Measurements from ENCODE around the gene GRIK4. TPM values are rescaled to one million over a fixed set of nuclear protein-coding genes. Genes with fewer than 3 reads are reported as not detected.

GRIK4 gene
- total and polyA plus RNA-seq, 4 donors, result 0.41 to 4.9 (median 1.7) TPM

DNA sequence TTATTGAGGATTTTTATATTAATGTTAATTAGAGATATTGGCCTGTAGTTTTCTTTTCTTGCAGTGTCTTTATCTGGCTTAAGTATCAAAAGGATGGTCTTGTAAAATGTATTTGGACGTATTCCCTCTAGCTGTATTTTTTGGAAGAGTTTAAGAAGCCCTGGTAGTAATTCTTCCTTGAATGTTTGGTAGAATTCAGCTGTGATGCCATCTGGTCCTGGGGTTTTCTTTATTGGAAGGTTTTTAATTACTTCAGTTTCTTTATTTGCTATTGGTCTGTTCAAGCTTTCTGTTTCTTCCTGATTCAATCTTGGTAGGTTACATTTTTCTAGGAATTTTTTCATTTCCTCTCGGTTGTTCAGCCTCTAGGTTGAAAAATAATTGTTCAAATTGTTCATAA lies 257.4 kb downstream of the GRIK4 start:
- H3K27ac ChIP-seq (ENCODE audit: low read depth in 1 of 2, low read length in 1 of 2), result no peak overlapping the region
- H3K4me3 ChIP-seq, result no peak overlapping the region
- H3K9ac ChIP-seq (ENCODE audit: insufficient read depth in 1 of 2, low read length in 2 of 2), result no peak overlapping the region
- peaks cover 0 to 5% (median 0%) of the 10 kb centered on the region in 3 donors for H3K27me3 ChIP-seq (ENCODE audit: control insufficient read depth in 3 of 3, insufficient read depth in 3 of 3, low read length in 2 of 3)
- ATAC-seq (ENCODE audit: insufficient read depth, low FRiP score) (no peak), DNase-seq (no peak)
- H3K9me3 ChIP-seq (ENCODE audit: control insufficient read depth in 4 of 4, insufficient read depth in 3 of 4, low read length in 3 of 4), result peaks cover 0 to 5% (median 3%) of the 10 kb centered on the region in 4 donors
- TF ChIP-seq, protein P1, sequence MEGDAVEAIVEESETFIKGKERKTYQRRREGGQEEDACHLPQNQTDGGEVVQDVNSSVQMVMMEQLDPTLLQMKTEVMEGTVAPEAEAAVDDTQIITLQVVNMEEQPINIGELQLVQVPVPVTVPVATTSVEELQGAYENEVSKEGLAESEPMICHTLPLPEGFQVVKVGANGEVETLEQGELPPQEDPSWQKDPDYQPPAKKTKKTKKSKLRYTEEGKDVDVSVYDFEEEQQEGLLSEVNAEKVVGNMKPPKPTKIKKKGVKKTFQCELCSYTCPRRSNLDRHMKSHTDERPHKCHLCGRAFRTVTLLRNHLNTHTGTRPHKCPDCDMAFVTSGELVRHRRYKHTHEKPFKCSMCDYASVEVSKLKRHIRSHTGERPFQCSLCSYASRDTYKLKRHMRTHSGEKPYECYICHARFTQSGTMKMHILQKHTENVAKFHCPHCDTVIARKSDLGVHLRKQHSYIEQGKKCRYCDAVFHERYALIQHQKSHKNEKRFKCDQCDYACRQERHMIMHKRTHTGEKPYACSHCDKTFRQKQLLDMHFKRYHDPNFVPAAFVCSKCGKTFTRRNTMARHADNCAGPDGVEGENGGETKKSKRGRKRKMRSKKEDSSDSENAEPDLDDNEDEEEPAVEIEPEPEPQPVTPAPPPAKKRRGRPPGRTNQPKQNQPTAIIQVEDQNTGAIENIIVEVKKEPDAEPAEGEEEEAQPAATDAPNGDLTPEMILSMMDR (IDR thresholded peaks at IDR 0.05; ENCODE audit: control extremely low read depth, extremely low read depth), result no peak
- 77 to 86% methylated on average over 2 of the region's 2 CpGs for WGBS, 2 donors
- no peaks in the 10 kb centered on the region for H3K36me3 ChIP-seq (ENCODE audit: control insufficient read depth in 4 of 4, insufficient read depth in 4 of 4, low read length in 4 of 4)
- no peaks in the 10 kb centered on the region for H3K4me1 ChIP-seq (ENCODE audit: control insufficient read depth in 5 of 5, insufficient read depth in 5 of 5, low read length in 5 of 5)

DNA sequence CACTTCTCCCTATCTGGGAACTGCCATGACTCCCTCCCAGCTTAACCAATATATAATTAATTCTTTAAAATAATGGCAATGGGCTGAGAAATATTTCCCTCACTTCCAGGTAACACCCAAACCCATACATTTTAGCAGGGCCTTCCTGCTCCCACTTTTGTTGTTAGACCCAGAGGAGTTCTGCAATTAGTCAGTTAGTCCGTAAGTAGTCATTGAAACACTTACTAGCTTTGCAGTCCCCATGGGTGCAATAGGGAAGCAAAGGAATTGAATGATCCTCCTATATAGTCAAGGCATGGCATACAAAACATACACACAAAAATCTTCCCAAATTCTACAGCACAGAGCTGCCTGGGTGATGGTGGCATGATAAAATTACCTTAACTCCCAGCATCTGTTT lies 258.4 kb downstream of the GRIK4 start:
- Histone ChIP-seq H3K9ac (ENCODE audit: insufficient read depth in 1 of 2, low read length in 2 of 2) (no peak overlapping the region), H3K27ac (ENCODE audit: low read depth in 1 of 2, low read length in 1 of 2) (no peak overlapping the region), H3K9me3 (ENCODE audit: control insufficient read depth in 4 of 4, insufficient read depth in 3 of 4, low read length in 3 of 4) (peaks cover 0 to 5% (median 3%) of the 10 kb centered on the region in 4 donors), H3K4me1 (ENCODE audit: control insufficient read depth in 5 of 5, insufficient read depth in 5 of 5, low read length in 5 of 5) (no peaks in the 10 kb centered on the region), H3K36me3 (ENCODE audit: control insufficient read depth in 4 of 4, insufficient read depth in 4 of 4, low read length in 4 of 4) (no peaks in the 10 kb centered on the region), H3K4me3 (no peak overlapping the region), H3K27me3 (ENCODE audit: control insufficient read depth in 3 of 3, insufficient read depth in 3 of 3, low read length in 2 of 3) (peaks cover 0 to 5% (median 0%) of the 10 kb centered on the region in 3 donors)
- TF ChIP-seq, protein P1 (IDR thresholded peaks at IDR 0.05; ENCODE audit: control extremely low read depth, extremely low read depth), result no peak
- ATAC-seq (ENCODE audit: insufficient read depth, low FRiP score), result no peak
- no peak for DNase-seq
- WGBS, 2 donors, result 93 to 97% methylated on average over 1 of the region's 1 CpG

DNA sequence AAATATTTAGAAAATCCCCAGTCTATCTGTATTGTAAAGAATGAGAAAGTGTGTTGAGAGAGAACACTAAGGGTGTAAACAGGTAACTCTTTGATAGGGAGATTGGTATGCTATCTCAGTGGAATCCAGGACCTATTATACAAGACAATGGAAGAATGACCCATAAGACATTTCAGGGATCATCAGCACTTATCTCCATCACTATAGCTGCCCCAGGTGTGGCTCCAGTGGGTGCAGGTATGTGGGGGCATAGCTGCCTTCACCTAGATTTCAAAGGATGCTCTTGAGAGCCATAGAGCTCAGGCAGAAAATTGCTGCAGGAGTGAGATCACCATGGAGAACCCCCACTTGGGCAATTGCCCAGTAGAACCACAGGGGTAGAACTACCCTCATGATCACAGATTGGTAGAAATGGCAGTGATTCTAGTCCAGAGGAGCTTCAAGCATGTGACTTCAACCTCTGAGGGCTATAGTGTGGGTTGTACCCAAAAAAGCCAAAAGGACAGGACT lies 260.1 kb downstream of the GRIK4 start:
- no peak overlapping the region for H3K27ac ChIP-seq (ENCODE audit: low read depth in 1 of 2, low read length in 1 of 2)
- H3K4me3 ChIP-seq, result no peak overlapping the region
- no peaks in the 10 kb centered on the region for H3K4me1 ChIP-seq (ENCODE audit: control insufficient read depth in 5 of 5, insufficient read depth in 5 of 5, low read length in 5 of 5)
- H3K27me3 ChIP-seq (ENCODE audit: control insufficient read depth in 3 of 3, insufficient read depth in 3 of 3, low read length in 2 of 3), result no peaks in the 10 kb centered on the region
- peaks cover 0 to 5% (median 1%) of the 10 kb centered on the region in 4 donors for H3K9me3 ChIP-seq (ENCODE audit: control insufficient read depth in 4 of 4, insufficient read depth in 3 of 4, low read length in 3 of 4)
- TF ChIP-seq, protein P1 (IDR thresholded peaks at IDR 0.05; ENCODE audit: control extremely low read depth, extremely low read depth), result no peak
- no peak for ATAC-seq (ENCODE audit: insufficient read depth, low FRiP score)
- no peak overlapping the region for H3K9ac ChIP-seq (ENCODE audit: insufficient read depth in 1 of 2, low read length in 2 of 2)
- no peak for DNase-seq
- no peaks in the 10 kb centered on the region for H3K36me3 ChIP-seq (ENCODE audit: control insufficient read depth in 4 of 4, insufficient read depth in 4 of 4, low read length in 4 of 4)

DNA sequence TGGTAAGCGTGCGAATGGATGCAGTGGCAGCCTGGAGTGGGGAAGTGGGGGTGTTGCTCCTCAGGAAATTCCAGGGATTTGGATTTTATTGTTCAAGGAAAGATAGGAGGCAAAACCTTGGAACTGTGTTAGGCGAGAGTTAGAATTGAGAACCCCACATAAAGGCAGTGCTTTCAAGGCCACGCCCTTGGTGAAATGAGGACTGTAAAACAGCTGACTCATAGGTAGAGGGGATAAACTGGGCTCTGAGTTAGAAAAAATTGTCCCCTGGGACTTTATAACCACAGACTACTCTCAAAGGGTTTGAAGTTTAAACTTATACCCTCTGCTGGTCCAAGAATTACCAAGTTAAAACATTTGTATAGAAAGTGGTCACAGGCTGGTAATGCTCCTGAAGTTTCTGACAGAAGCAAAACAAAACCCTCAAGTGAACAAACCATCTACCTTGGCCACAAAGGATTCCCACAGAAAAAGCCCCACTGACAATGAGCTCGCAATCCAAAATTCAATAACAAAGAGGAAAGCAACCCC lies 262.0 kb downstream of the GRIK4 start:
- no peak for DNase-seq
- no peak overlapping the region for H3K4me3 ChIP-seq
- no peaks in the 10 kb centered on the region for H3K4me1 ChIP-seq (ENCODE audit: control insufficient read depth in 5 of 5, insufficient read depth in 5 of 5, low read length in 5 of 5)
- H3K27me3 ChIP-seq (ENCODE audit: control insufficient read depth in 3 of 3, insufficient read depth in 3 of 3, low read length in 2 of 3), result no peaks in the 10 kb centered on the region
- H3K9me3 ChIP-seq (ENCODE audit: control insufficient read depth in 4 of 4, insufficient read depth in 3 of 4, low read length in 3 of 4), result peaks cover 0 to 3% (median 0%) of the 10 kb centered on the region in 4 donors
- H3K27ac ChIP-seq (ENCODE audit: low read depth in 1 of 2, low read length in 1 of 2), result no peak overlapping the region
- no peak for ATAC-seq (ENCODE audit: insufficient read depth, low FRiP score)
- TF ChIP-seq, protein P1 (IDR thresholded peaks at IDR 0.05; ENCODE audit: control extremely low read depth, extremely low read depth), result no peak
- no peaks in the 10 kb centered on the region for H3K36me3 ChIP-seq (ENCODE audit: control insufficient read depth in 4 of 4, insufficient read depth in 4 of 4, low read length in 4 of 4)
- 83 to 87% methylated on average over 5 of the region's 5 CpGs for WGBS, 2 donors
- H3K9ac ChIP-seq (ENCODE audit: insufficient read depth in 1 of 2, low read length in 2 of 2), result no peak overlapping the region

Data from lung (tissue), 12 donors.